NCI-H2196 treated with DMSO at 0.1 percent for 48 hours (cell line): ENCODE measurements around the gene HEG1.

Source experiments
- DNase-seq: peaks from one replicate; lab custom pipeline; 2025; ENCODE audit not compliant: unreplicated experiment; lab: John Stamatoyannopoulos, UW

HEG1 gene

GRCh38 chr3:124960105-124960504 lies 95.7 kb downstream of the HEG1 start:
- DNase-seq = no peak

DNA sequence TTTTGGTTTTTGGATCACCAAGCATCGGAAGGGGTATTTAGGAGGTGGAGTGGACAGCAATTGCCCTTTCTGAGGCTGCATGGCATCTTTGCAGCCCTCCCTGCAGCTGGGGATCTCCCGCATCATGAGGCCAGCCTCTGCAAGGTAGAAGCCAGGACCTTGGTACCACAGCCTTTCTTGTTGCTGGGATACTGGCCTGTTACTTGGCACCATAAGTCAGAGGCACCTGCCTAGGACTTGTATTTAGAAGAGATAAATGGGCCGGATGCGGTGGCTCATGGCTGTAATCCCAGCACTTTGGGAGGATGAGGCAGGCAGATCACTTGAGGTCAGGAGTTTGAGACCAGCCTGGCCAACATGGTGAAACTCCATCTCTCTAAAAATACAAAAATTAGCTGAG lies 97.8 kb downstream of the HEG1 start:
- DNase-seq = peak; percentile 13

DNA sequence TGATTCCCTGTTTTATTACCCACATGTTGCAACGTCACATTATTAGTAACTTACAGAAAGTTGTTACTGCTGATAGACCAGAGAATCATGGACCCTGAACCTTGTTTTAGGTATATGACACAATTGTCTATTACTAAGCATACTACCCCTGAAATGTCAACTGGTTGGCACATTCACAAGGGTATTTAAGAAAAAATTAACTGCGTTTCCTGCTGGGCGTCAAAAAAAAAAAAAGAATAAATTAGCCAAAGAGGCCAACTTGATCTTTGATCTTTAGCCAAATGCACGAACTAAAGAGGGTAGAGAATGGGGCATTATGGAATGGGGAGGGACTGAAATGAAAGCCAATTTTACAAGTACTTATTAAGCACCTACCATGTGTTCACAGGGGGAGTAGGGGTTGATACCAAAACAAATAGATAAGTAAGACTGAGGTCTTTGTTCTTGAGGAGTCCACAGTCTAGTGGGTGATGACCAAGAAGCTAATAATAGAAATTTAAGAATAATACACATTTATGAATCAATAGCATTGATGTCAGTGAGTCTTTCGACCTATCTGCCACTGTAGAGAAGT lies 103.4 kb downstream of the HEG1 start:
- no peak for DNase-seq

DNA sequence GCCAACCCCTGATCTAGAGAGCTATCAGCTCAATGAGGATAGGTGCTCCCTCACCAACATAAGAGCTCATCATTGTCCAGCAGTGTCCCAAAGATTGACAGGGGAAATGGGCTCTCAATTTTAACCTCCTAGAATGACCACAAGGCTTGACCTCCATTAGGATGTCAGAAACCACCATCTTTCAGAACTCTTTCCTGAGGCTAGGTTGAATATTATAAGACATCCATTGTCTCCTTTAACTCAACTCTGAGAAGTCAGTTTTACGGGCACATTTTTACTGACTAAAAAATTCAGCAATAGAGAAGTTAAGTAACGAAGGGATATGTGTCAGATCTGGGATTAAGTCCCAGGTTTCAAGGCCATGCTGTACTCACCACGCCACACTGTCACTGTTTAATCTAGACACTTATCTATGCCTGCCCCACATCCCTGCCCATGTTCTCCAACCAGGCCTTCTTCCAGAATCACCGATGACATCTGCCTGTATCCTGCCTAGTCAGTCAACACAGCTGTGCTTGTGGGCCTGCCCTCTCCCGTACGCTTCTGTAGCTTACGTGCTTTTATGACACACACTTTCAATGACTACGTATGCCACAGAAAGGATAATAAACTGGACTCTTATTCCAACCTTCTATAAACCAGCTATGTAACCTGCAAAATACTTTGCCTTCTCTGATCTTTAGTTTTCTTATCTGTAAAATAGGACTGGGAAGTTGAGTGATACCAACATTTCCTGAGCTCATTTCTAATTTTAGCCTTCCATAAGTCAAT lies 104.1 kb downstream of the HEG1 start:
- DNase-seq = no peak

DNA sequence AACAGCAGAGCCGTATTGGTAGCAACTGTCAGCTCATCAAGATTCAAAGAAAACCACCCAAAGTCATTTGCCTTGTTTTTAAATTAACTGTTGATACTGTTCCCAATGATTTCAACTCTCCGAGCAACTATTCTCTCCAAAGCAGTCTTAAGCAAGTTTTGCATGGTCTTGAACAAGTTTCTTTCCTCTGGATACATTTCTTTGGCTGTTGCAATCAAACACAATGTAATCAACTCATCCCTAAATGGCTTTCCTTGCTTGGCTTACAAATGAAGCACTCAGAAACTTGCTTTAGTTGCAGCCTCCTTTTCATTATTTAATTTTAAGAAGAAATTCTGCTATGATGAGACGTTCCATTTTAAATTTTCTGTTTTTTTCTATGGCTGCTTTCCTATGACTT lies 105.8 kb downstream of the HEG1 start:
- DNase-seq = no peak

- DNase-seq = no peak
Observed at GRCh38 chr3:124942613-124943012, 113.2 kb downstream of the HEG1 start.

DNA sequence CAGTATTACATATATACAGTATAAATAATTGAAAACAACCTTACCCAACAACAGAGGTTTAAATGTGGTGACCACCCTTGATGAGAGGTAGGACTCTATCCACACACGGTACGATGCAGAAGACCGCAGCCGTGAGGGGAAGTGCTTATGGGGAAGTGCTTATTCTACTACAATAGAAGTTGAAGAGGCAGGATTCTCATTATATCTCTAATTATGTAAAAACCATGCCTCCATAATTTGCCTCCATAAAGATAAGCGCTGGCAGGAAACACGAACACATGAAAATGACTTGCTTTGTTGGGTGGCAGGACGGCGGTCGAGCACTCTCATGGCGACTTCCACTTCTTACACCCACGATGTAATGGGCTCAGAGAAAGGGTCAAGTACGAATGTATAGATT lies 114.0 kb downstream of the HEG1 start:
- no peak for DNase-seq

GRCh38 chr3:124939661-124940060 lies 116.1 kb downstream of the HEG1 start:
- no peak for DNase-seq

- no peak for DNase-seq
Observed at GRCh38 chr3:124938896-124939295, 116.9 kb downstream of the HEG1 start.

- DNase-seq = no peak
Observed at GRCh38 chr3:124937049-124937448, 118.7 kb downstream of the HEG1 start.

DNA sequence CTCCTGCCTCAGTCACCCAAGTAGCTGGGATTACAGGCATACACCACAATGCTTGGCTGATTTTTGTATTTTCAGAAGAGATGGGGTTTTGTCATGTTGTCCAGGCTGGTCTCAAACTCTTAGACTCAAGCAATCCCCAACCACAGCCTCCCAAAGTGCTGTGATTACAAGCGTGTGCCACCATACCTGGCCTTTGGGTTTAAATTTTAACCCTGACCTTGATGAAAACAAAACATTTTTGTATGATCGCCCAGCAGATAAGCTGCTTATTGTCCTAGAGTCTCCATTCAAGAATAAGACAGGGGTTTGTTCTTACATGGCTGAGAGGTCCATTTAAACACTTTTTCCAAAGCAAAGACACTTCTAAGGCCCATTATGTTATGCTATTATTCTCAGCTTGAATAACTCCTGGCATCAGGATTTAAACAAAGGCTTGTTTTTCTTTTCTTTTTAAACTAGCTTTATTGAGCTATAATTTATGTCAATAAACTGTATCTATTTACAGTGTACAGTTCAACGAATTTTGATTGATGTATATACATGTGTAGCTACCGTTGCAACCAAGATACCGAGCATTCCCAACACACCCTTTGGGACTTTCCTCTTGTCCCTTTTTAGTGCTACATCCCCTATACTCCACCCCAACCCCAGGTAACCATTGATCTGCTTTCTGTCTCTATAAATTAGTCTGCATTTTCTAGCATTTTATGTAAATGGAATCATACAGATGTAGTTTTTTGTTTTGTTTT lies 119.8 kb downstream of the HEG1 start:
- no peak for DNase-seq

- no peak for DNase-seq
Observed at GRCh38 chr3:124935264-124935663, 120.5 kb downstream of the HEG1 start.

GRCh38 chr3:124934577-124934976 lies 121.2 kb downstream of the HEG1 start, which contains the start of gene MUC13:
TSS of gene MUC13 (minus strand) at chr3:124934751. CDS start at chr3:124934712, 39 bp downstream.
- DNase-seq = no peak

GRCh38 chr3:124928333-124929202 lies 127.2 kb downstream of the HEG1 start:
- DNase-seq = peak; percentile 60

- no peak for DNase-seq
Observed at GRCh38 chr3:124927574-124928045, 128.2 kb downstream of the HEG1 start.

GRCh38 chr3:124926426-124927101 lies 129.2 kb downstream of the HEG1 start:
- no peak for DNase-seq

- DNase-seq = no peak
Observed at GRCh38 chr3:124924741-124925140, 131.1 kb downstream of the HEG1 start.

- DNase-seq = no peak
Observed at GRCh38 chr3:124923833-124924232, 132.0 kb downstream of the HEG1 start.

DNA sequence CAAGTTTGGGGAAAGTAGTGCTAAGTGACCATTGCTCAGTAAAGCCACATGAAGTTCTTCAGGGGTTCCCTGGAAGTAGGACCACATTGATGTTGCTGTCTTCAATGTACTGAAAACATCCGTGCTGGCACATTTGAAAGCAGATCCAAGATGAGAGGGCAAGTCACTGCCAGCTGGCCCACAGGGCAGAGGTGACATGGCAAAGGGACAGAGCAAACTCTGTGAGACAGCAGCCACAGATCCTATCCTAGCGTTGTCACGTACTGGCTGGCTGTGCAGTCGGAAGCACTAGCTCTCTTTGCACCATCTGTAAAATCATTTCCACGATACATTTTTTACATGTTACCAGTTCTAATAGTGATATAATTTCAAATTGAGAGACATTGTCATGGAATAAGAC lies 135.1 kb downstream of the HEG1 start:
- no peak for DNase-seq

GRCh38 chr3:124919756-124920155 lies 136.0 kb downstream of the HEG1 start:
- DNase-seq = no peak
